Caco-2 (cell line): ENCODE results near the gene LTB4R2. TPM values are rescaled to one million over a fixed set of nuclear protein-coding genes. Genes with fewer than 3 reads are reported as not detected.

Experiments
- BruUV-seq: library from RNA; stranded (reverse); fragments of 400-500 nt; replicated peaks from 2 replicates; lab custom pipeline; 2021; lab: Mats Ljungman, UMichigan
- CTCF ChIA-PET: fragments of 300-600 bp; sonication (Branson Sonifier 250); formaldehyde crosslinking; loops from one replicate; lab custom pipeline; 2022; ENCODE audit warnings: antibody characterized with exemption; lab: Charles Lee
- POLR2A ChIA-PET: fragments of 300-600 bp; sonication (Branson Sonifier 250); formaldehyde crosslinking; loops from one replicate; lab custom pipeline; 2022; ENCODE audit warnings: antibody characterized with exemption; lab: Charles Lee
- DNase-seq, 2 experiments: peaks; one replicate each; pipeline versions ENCODE4 v3.0.0 to v3.0.0-alpha.2; 2020 to 2022
- H3K27me3 ChIP-seq: replicated peaks from 2 replicates; pipeline ENCODE4 v1.6.0; 2011; ENCODE audit warnings: low read length; ENCODE audit not compliant: control insufficient read depth, insufficient read depth
- H3K36me3 ChIP-seq: 2 replicates; pipeline ENCODE4 v1.5.1; 2011; ENCODE audit warnings: low read length; ENCODE audit not compliant: control insufficient read depth, insufficient read depth
- H3K4me1 ChIP-seq: fragments of 250-450 bp; sonication (Bioruptor Pico); 2 replicates; pipeline ENCODE4 v1.5.1; 2020; ENCODE audit warnings: mild to moderate bottlenecking
- H3K4me3 ChIP-seq: 2 replicates; pipeline ENCODE4 v1.5.1; 2011; ENCODE audit warnings: low read depth, mild to moderate bottlenecking, control low read depth, low read length
- H3K9me3 ChIP-seq: fragments of 250-450 bp; sonication (Bioruptor Pico); 2 replicates; pipeline ENCODE4 v1.5.1; 2020; ENCODE audit warnings: mild to moderate bottlenecking, moderate library complexity
- H3K27ac Mint-ChIP-seq: one replicate; pipeline ENCODE4 v1.8.0; 2022; ENCODE audit warnings: mixed read lengths; ENCODE audit not compliant: unreplicated experiment
- H3K27me3 Mint-ChIP-seq: one replicate; pipeline ENCODE4 v1.8.0; 2022; ENCODE audit warnings: mixed read lengths; ENCODE audit not compliant: insufficient read depth, unreplicated experiment
- H3K36me3 Mint-ChIP-seq: one replicate; pipeline ENCODE4 v1.8.0; 2022; ENCODE audit warnings: mild to moderate bottlenecking, mixed read lengths; ENCODE audit not compliant: insufficient read depth, unreplicated experiment
- H3K4me1 Mint-ChIP-seq: one replicate; pipeline ENCODE4 v1.8.0; 2022; ENCODE audit warnings: low read depth, mixed read lengths; ENCODE audit not compliant: unreplicated experiment
- H3K4me3 Mint-ChIP-seq: one replicate; pipeline ENCODE4 v1.8.0; 2022; ENCODE audit warnings: mild to moderate bottlenecking, moderate library complexity, mixed read lengths; ENCODE audit not compliant: unreplicated experiment
- H3K9me3 Mint-ChIP-seq: one replicate; pipeline ENCODE4 v1.8.0; 2022; ENCODE audit warnings: mixed read lengths; ENCODE audit not compliant: unreplicated experiment
- intact Hi-C: fragments of 100-400 bp; cut with micrococcal nuclease; formaldehyde crosslinking; loops from one replicate; pipeline ENCODE4 v1.10.0; 2022; ENCODE audit not compliant: unreplicated experiment
- total RNA-seq: library from RNA; stranded (reverse); gene quantifications from 2 replicates; pipeline ENCODE4 v1.2.3, GENCODE V29; 2022
- TF ChIP-seq, protein P1 (sequence below), 2 experiments: fragments of 200-600 bp in 1 of 2; IDR thresholded peaks; 1 replicate in 1 of 2; 2 replicates in 1 of 2; pipeline versions ENCODE4 v1.5.1 to v1.8.0; 2011 to 2022; ENCODE audit warnings: antibody characterized with exemption in 1 of 2, control low read depth in 1 of 2, inconsistent platforms in 1 of 2, low read depth in 1 of 2, low read length in 1 of 2, mild to moderate bottlenecking in 1 of 2, moderate library complexity in 1 of 2; ENCODE audit not compliant: insufficient read depth in 1 of 2, severe bottlenecking in 1 of 2, unreplicated experiment in 1 of 2

Gene LTB4R2
- total RNA-seq, 1 experiment from 2014 or later = 10.3 TPM

DNA sequence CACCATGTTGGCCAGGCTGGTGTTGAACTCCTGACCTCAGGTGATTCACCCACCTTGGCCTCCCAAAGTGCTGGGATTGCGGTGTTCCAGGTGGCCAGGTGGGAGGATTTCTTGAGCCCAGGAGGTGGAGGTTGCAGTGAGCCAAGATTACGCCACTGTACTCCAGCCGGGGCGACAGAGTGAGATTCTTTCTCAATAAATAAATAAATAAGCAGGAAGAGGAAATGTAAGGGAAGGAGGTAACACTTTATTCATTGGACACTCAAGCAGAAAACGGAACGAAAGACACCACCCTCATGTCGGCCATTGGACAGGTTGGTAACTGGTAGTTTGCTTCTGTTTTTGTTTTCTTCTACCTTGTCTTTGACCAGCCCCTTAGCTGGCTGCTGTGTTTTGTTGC is 45.1 kb downstream of the LTB4R2 start:
- H3K36me3 ChIP-seq = no peaks in the 10 kb centered on the region
- H3K9me3 Mint-ChIP-seq = no peaks in the 10 kb centered on the region
- peaks cover 10% of the 10 kb centered on the region for H3K4me1 Mint-ChIP-seq
- TF ChIP-seq, protein P1, sequence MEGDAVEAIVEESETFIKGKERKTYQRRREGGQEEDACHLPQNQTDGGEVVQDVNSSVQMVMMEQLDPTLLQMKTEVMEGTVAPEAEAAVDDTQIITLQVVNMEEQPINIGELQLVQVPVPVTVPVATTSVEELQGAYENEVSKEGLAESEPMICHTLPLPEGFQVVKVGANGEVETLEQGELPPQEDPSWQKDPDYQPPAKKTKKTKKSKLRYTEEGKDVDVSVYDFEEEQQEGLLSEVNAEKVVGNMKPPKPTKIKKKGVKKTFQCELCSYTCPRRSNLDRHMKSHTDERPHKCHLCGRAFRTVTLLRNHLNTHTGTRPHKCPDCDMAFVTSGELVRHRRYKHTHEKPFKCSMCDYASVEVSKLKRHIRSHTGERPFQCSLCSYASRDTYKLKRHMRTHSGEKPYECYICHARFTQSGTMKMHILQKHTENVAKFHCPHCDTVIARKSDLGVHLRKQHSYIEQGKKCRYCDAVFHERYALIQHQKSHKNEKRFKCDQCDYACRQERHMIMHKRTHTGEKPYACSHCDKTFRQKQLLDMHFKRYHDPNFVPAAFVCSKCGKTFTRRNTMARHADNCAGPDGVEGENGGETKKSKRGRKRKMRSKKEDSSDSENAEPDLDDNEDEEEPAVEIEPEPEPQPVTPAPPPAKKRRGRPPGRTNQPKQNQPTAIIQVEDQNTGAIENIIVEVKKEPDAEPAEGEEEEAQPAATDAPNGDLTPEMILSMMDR (IDR thresholded peaks at IDR 0.05; ENCODE audit: insufficient read depth in 1 of 2, low read depth in 1 of 2, low read length in 1 of 2, severe bottlenecking in 1 of 2, unreplicated experiment in 1 of 2) = no peak
- no peaks in the 10 kb centered on the region for H3K27me3 ChIP-seq
- H3K27me3 Mint-ChIP-seq = peaks cover 3% of the 10 kb centered on the region
- DNase-seq = no peak
- ChIA-PET POLR2A (no interaction called here), CTCF (no interaction called here)
- no TSS peak for BruUV-seq
- peaks cover 4% of the 10 kb centered on the region; the same call in 1 of the 2 replicates for H3K4me1 ChIP-seq
- no peak overlapping the region for H3K4me3 ChIP-seq
- intact Hi-C loops = no loop called here
- no peak overlapping the region for H3K27ac Mint-ChIP-seq
- H3K36me3 Mint-ChIP-seq = no peaks in the 10 kb centered on the region
- no peaks in the 10 kb centered on the region for H3K9me3 ChIP-seq
- no peak overlapping the region for H3K4me3 Mint-ChIP-seq

DNA sequence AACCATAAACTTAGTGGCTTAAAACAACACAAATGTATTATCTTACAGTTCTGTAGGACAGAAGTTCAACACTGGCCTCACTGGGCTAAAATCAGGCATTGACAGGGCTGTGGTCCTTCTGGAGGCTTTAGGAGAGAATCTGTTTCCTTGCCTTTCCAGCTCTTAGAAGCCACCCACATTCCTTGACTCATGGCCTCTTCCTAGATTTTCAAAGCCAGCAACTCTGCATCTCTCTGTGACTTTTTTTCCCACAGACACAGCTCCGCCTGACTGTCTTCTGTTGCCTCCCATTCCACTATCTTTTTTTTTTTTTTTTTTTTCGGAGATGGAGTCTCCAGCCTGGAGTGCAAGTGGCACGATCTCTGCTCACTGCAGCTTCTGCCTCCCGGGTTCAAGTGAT is 46.3 kb downstream of the LTB4R2 start:
- Histone ChIP-seq H3K4me3 (no peak overlapping the region), H3K36me3 (no peaks in the 10 kb centered on the region), H3K27me3 (no peaks in the 10 kb centered on the region), H3K9me3 (no peaks in the 10 kb centered on the region), H3K4me1 (peaks cover 4% of the 10 kb centered on the region; the same call in 1 of the 2 replicates)
- Mint-ChIP-seq H3K27ac (no peak overlapping the region), H3K9me3 (no peaks in the 10 kb centered on the region), H3K36me3 (no peaks in the 10 kb centered on the region), H3K4me3 (no peak overlapping the region), H3K4me1 (peaks cover 10% of the 10 kb centered on the region), H3K27me3 (no peaks in the 10 kb centered on the region)
- BruUV-seq = no TSS peak
- POLR2A ChIA-PET = no interaction called here
- intact Hi-C loops = no loop called here
- no peak for DNase-seq
- TF ChIP-seq, protein P1 (IDR thresholded peaks at IDR 0.05; ENCODE audit: insufficient read depth in 1 of 2, low read depth in 1 of 2, low read length in 1 of 2, severe bottlenecking in 1 of 2, unreplicated experiment in 1 of 2) = no peak
- CTCF ChIA-PET = no interaction called here

DNA sequence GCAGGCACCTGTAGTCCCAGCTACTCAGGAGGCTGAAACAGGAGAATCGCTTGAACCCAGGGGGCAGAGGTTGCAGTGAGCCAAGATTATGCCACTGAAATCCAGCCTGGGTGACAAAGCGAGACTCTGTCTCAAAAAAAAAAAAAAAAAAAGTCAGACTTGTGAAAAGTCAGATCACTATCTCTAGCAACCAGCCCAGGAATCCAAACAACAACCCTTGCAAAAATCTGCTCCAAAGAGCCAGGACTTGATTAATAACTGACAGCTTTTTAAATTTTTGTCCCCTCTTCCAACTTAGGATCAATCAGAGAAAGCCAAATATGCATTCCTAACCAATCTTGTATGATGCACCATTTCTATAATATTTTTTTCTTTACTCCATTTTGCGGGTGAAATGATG is 50.3 kb downstream of the LTB4R2 start:
- Histone ChIP-seq H3K4me3 (no peak overlapping the region), H3K4me1 (no peaks in the 10 kb centered on the region), H3K36me3 (no peaks in the 10 kb centered on the region), H3K27me3 (no peaks in the 10 kb centered on the region), H3K9me3 (no peaks in the 10 kb centered on the region)
- Mint-ChIP-seq H3K4me1 (peaks cover 3% of the 10 kb centered on the region), H3K27ac (no peak overlapping the region), H3K9me3 (no peaks in the 10 kb centered on the region), H3K4me3 (no peak overlapping the region), H3K27me3 (no peaks in the 10 kb centered on the region), H3K36me3 (no peaks in the 10 kb centered on the region)
- POLR2A ChIA-PET = no interaction called here
- no peak for DNase-seq
- intact Hi-C loops = no loop called here
- CTCF ChIA-PET = interaction anchor here (1.6 kb wide), 1 partner anchor 70 kb away, joined by 3 read pairs; the partner anchor contains the start of gene KHNYN
- no TSS peak for BruUV-seq
- TF ChIP-seq, protein P1 (IDR thresholded peaks at IDR 0.05; ENCODE audit: insufficient read depth in 1 of 2, low read depth in 1 of 2, low read length in 1 of 2, severe bottlenecking in 1 of 2, unreplicated experiment in 1 of 2) = no peak
